T-helper 9 cell (primary cell): ENCODE measurements around the gene NLRP6.

Source experiments
- DNase-seq: peaks from one replicate; pipeline ENCODE4 v3.0.0-alpha.2; 2020

NLRP6 gene

DNA sequence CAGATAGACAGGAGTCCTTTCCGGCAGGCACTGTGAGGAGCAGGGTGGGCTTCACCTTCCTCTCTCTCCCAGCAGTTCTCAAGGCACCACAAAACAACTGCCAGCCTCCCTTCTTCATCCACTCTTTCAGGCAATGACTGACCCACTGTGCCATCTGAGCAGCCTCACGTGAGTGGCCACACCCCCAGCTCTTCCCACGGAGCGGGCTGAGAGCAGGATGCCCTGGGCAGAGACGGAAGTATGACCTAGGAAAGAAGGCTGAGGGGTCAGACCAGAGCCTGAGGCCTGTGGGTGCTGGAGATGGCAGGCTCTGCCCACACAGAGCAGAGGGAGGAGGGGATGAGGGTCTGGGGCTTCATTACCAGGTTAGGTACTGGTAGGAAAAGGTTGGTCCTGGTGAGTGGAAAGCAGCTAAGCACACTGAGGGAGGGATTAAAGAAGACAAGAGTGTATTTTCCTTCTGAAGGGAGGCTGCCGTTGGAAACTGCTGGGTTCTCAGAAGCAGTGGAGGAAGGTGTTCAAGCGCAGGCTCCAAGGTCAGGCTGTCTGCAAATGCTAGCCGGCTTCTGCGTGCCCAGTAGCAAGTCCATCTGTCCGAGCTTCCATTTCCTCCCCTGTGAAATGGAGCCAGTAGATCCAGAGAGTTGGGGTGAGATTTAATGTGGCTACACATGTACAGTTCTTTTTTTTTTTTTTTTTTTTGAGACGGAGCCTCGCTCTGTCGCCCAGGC lies 4.6 kb downstream of the NLRP6 start:
- no peak for DNase-seq

DNA sequence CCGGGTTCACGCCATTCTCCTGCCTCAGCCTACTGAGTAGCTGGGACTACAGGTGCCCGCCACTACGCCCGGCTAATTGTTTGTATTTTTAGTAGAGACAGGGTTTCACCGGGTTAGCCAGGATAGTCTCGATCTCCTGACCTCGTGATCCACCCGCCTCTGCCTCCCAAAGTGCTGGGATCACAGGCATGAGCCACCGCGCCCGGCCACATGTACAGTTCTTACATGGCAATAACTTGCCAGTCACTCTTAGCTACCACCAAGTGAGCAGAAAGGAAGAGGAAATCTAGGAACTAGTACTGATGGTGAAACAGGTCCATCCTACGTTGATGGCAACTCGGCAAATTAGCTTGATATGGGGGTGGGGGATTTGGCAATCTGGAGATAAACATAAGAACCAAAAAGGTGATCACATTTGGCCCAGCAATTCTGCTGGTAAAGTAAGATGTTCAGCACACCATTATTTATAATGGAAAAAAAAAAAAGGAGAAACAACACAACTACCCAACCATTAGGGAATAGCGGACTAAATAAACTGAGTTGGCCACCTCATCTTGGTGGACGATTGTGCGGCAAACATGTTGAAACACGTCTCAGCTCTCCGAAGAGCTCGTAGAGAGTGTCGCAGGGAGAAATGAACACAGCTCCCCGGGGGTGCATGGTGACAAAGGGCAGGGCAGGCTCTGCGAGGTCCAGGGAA lies 5.3 kb downstream of the NLRP6 start:
- no peak for DNase-seq

DNA sequence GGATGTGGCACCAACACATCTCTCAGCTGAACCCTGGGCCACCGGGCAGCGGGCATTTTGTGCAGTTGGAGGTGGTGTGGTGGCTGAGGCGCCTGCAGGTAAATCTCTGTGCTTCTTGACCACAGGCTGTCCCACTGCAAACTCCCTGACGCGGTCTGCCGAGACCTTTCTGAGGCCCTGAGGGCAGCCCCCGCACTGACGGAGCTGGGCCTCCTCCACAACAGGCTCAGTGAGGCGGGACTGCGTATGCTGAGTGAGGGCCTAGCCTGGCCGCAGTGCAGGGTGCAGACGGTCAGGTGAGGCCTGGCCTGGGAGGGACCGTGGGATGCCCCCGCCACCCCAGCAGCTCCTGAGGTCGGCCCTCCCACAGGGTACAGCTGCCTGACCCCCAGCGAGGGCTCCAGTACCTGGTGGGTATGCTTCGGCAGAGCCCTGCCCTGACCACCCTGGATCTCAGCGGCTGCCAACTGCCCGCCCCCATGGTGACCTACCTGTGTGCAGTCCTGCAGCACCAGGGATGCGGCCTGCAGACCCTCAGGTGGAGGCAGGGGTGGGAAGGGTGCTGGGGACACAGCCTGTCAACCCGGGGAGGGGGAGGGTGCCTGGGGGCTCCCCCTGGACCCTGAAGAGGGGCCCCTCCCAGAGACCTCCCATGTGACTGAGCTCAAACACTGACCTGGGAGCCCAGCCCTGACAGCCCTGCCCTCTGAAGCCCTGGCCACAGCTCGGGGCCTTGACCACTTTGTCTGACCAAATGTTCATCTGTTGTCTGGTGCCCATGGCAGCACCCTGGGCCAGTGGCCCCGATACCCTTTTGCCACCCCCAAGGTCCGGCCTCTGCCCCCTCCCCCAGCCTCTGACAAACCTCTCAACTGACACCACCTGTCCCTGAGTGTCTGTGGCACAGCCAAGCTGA lies 6.2 kb downstream of the NLRP6 start:
- DNase-seq: no peak

DNA sequence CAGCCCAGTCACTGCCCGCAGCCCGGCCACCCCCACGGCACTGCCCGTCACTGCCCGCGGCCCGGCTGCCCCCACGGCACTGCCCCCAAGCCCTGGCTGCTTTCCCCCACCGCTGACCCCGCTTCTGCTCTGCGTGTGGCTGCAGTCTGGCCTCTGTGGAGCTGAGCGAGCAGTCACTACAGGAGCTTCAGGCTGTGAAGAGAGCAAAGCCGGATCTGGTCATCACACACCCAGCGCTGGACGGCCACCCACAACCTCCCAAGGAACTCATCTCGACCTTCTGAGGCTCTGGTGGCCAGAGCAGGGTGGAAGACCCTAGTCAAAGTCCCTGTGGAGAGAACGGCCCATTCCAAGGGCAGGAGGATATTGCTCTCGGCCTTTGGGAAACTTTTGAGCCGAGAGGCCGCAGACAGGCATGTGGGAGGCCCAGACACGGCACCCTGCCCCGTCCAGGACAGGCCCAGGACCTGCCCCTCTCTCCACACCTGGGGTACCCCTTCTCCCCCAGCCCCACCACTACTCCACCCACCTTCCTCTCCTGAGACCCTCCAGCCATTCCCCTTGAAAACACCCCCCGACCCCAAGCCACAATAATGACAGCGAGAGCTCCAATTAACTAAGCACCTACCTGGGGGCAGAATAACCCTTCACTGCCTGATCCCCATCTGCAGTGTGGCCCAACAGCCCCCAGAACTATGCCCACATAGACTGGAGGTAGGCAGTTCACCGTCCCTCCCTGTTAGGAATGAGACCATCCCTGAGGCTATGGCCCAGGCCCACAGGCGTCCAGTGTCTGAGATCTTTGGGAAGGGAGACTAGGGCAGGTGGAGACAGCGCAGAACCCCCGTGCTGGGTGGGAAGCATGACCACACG lies 7.0 kb downstream of the NLRP6 start:
- DNase-seq: no peak

DNA sequence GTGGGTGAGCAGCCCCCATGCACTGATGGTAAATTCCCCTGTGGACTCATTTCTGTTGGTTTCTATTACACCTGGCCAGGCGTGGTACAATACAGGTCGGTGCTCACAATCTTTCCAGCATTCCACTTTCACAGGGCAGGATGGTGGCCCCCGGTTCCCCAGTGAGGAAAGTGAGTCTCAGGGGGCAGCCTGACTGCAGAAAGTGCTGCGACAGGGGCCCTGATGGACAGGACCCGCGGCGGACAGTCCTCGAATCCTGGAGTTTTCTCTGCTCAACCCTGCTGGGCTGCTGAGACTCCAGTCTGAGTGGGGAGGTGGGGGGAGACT lies 7.7 kb downstream of the NLRP6 start:
- DNase-seq: no peak

DNA sequence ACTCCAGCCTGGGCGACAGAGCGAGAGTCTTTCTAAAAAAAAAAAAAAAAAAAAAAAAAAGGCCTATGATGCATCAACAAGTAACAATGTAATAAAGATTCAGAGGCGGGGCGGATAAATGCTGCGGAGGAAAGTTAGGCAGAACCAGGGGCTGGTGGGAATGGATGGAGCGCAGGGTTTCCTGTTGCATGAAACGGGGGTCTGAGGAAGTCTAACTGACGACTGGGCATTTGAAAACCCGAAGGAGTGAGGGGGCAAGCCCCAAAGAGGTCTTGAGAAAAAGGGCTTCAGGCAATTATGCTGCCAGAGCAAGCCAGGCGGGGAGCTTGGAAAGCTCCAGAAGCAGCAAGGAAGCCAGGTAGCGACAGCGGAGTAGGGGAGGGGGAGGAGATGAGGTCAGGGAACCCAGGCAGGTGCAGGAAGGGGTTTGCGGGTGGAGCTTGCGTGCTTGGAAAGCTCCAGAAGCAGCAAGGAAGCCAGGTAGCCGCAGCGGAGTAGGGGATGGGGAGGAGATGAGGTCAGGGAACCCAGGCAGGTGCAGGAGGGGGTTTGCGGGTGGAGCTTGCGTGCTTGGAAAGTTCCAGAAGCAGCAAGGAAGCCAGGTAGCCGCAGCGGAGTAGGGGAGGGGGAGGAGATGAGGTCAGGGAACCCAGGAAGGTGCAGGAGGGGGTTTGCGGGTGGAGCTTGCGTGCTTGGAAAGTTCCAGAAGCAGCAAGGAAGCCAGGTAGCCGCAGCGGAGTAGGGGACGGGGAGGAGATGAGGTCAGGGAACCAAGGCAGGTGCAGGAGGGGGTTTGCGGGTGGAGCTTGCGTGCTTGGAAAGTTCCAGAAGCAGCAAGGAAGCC lies 9.0 kb downstream of the NLRP6 start:
- DNase-seq: peak; percentile 74

DNA sequence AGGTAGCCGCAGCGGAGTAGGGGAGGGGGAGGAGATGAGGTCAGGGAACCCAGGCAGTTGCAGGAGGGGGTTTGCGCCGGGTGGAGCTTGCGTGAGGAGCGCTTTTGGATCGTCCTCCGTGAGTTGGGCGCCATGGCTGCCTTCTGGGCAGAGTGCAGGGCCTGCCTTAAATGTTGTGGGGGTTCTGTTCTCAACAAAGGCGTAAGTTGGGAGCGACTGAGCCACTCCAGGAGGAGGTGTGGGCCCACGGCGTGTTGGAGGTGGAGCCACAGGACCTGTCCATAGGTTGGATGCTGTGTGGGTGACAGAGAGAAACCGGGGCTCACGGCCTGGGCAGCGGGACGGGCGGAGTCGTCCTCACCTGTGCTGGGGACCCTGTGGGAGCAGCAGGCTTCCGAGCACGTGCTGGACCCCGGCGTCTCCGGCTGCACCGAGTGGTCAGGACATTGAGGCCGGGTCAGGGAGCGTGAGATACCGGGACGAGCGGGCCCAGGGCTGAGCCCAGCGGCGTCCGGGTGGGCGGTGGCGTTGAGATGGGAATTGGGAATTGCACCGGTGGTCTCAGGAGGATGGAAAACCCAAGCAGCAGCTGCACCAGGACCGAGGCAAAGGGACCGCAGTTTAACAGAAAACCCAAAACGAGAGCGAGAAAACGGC lies 9.7 kb downstream of the NLRP6 start:
- DNase-seq: no peak

DNA sequence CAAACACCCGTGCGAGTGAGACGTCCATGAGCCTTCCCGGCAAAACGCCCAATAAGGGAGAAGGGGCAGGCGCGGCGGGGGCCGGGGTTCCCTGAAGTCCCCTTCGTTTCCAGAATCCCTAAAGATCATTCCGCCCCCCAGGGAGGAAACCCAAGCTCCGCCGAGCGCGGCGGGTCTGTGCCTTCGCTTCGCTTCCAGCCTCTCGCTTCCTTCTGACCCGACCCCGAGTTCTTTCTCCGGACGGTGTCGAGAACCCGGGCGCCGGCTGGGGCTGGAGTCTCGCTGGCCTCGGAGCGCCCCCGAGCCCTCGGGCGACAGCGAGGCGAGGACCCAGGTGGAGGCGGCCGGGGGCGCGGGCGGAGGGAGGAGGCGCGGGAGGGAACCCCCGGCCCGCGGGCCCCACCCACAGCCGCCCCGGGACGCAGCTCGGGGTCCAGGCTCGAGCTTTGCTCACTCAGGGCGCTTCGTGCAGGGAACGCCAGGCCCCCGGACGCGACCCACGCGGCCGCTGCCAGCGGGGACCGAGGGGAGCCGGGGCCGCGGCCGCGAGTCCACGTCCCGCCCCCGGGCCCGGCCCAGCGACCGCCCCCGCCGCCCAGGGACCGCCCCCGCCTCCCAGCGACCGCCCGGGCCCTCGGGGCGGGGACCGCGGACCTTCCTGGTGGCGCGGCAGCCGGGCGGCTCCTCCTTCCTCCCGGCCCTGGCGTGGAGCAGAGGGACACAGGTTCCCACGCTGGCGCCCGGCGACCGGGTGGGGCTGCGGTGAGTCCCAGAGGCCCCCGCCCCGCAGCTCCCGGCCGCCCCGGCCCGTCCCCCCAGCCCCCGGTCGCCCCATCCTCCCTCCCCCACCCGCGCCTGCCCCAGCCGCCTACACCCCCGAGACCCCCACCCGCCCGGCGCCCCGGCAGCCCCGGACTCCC lies 10.5 kb downstream of the NLRP6 start, which contains the start of gene PGGHG:
Gene PGGHG, plus strand, starts transcription at position 649 of the 920 bp plus-strand sequence. CDS start 691 bp downstream, outside the sequence.
- DNase-seq: peak; percentile 50

DNA sequence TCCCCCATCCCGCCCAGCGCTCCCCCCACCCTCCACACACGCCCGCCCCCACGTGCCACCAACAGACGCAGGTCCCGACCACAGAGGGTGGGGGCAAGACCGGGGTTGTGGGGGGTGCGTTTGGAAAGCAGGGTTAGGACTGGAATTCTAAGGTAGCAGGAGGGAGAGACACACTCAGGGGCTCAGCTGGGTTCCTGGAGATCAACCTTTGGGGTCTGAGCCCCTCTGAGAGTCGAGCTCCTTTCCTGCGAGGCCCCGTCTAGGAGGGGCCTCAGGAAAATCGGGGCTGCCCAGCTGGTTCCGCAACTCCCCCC lies 11.1 kb downstream of the NLRP6 start:
- DNase-seq: peak; percentile 38

DNA sequence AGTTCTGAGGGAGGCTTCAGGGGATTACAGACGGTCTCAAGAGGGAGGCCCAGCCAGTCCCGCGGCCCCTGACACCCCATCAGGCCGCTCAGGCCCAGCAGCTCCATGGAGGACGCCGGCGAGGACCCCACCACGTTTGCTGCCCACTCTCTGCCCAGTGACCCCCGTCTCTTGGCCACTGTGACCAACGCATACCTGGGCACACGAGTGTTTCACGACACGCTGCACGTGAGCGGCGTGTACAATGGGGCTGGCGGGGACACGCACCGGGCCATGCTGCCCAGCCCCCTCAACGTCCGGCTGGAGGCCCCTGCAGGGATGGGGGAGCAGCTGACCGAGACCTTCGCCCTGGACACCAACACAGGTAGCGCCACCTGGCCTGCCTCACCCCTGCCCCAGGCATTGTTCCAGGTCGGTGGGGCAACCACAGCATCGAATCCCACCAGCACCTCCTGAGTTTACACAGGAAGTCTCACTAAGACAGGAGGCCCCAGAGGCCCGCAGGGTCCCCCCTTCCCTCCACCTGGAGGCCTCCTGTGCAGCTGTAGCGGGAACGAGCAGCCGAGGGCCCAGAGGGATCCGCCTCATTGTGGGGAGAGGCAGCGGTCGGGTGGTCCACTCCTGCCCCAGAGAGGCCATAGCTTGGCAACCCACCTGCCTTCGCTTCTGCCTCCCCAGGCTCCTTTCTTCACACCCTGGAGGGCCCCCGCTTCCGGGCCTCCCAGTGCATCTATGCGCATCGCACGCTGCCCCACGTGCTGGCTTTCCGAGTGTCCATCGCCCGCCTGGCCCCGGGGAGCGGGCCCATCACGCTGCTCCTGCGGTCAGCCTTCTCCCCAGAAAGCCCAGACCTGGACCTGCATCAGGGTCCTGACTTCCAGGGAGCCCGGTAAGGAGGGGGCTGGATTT lies 11.8 kb downstream of the NLRP6 start:
- DNase-seq: peak; percentile 3

DNA sequence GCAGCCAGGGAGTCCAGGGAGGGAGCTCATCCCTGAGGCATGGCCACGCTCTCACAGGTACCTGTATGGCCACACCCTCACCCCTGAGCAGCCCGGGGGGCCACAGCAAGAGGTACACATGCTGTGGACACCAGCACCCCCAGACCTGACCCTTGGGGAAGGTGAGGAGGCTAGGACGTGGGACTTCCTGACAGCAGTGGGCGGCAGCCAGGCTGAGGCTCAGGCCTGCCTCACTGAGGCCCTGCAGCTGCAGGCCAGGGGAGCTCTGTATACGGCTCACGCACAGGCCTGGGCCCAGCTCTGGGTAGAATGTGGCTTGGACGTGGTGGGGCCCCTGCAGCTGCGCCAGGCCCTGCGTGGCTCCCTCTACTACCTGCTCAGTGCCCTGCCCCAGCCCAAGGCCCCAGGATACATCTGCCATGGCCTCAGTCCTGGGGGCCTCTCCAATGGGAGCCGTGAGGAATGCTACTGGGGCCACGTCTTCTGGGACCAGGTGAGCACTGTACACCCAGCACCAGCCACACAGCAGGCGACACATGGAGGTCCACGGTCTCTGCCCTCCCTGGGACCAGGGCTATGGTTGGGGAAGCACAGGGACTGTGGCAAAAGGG lies 12.5 kb downstream of the NLRP6 start:
- DNase-seq: no peak

DNA sequence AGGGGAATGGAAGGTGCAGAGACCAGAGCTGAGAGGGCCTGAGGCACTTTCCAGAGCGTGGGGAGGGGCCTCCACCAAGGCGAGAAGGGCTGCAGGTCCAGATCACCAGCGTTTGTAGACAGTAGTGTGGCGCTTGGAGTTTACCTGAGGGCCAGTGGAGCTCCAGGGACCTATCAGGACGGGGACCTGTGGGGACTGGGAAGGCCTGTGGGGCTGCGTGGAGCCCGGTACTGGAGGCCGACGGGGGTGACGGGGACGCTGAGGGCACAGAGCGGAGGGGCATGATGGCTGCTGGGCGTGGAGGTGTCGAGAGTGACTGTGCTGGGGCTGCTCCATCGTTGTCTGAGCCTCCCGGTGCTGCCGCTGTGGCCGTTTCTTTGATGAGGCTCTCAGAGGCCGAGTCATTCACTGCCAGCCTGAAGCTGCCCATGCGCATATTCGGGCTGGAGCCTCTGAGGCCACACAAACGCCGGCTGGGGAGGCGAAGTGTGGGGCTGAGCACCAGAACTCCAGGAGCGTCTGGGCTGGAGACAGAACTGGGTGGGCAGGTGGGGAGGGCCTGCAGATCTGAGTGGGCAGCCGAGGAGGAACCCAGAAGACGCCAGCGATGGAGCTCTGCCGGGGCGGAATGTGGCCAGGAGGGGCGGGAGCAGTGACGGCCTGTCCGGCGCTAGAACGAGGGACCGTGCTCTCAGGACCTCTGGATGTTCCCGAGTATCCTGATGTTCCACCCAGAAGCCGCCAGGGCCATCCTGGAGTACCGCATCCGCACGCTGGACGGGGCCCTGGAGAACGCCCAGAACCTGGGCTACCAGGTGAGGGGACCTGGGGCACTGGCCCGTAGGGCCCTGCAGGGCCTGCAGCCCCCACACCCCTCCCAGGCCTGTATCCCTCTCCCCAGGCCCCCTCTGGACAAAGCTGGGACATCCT lies 13.3 kb downstream of the NLRP6 start:
- DNase-seq: no peak

DNA sequence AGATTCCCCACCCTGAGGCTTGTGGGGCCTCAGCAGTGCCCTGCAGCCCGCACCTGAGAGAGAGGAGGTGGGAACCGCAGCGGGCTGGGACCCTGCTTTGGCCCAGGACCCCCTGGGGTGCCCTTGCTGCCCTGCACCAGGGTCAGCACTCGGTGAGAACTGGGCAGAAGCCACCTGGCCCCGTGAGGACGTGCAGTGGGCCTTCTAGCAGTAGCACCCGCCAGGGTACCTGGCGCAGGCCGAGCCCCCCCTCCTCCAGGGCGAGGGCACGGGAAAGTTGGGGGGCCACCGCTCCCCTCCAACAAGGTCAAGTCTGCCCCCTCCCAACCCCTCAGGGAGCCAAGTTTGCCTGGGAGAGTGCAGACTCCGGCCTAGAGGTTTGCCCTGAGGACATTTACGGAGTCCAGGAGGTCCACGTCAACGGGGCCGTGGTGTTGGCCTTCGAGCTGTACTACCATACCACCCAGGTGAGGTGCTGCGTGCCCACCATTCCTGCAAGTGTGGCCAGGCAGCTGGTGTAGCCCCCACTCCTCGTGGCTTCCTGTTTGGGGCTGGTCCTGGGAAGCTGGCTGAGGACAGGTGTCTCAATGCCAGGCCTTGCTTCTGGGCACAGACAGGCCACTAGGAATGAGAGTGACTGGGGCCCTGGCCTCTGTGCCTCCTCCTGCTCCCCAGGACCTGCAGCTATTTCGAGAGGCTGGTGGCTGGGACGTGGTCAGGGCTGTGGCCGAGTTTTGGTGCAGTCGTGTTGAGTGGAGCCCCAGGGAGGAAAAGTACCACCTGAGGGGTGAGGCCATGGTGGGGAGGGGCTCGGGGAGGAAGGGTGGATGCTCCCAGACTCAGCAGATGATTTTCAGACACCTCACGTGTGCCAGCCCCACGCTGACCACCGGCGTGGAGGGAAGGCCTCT lies 14.3 kb downstream of the NLRP6 start:
- no peak for DNase-seq

DNA sequence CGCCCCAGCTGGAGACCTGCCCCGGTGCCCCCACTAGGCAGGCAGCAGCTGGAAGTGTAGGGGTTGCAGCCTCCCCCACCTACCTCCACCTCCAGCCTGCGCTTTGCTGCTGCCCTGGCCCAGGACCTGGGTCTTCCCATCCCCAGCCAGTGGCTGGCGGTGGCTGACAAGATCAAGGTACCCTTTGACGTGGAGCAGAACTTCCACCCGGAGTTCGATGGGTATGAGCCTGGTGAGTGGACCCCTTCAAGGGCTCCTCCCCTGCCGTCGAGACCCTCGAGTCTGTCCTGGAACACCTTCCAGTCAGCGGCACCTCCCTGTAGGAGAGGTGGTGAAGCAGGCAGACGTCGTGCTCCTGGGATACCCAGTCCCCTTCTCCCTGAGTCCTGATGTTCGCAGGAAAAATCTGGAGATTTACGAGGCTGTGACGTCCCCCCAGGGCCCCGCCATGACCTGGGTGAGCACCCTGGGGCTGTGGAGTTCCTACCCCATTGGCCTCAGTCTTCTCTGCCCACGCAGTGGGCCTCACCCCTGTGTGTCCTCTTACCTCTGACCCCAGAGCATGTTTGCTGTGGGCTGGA lies 15.2 kb downstream of the NLRP6 start:
- no peak for DNase-seq

DNA sequence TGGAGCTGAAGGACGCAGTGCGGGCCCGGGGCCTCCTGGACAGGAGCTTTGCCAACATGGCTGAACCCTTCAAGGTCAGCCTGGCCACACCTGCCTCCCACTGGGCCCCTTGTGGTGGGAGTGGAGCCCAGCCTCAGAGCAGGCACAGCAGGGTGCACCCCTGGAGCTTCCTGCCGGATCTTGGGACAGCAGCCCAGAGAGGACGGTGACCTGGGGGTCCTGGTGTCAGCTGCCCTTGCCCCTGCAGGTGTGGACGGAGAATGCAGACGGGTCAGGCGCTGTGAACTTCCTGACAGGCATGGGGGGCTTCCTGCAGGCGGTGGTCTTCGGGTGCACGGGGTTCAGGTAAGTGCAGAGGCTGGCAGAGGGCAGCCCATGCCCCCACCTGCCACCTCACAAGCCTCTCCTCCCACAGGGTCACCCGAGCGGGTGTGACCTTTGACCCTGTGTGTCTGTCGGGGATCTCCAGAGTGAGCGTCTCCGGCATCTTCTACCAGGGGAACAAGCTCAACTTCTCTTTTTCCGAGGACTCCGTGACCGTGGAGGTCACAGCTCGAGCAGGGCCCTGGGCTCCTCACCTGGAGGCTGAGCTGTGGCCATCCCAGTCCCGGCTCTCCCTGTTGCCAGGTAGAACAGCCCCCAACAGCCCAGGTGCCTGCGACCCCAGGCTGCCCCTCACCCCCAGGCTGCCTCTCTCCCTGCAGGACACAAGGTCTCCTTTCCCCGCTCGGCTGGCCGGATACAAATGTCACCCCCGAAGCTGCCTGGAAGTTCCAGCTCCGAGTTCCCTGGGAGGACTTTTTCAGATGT lies 15.8 kb downstream of the NLRP6 start:
- no peak for DNase-seq
